Ishikawa (cell line): ENCODE measurements around the gene FLT1.

Source experiments
- CREB1 ChIP-seq: IDR thresholded peaks from 2 replicates; pipeline ENCODE4 v1.6.1; 2012; ENCODE audit warnings: low read depth
- EP300 ChIP-seq: IDR thresholded peaks from 2 replicates; pipeline ENCODE4 v1.6.1; 2012; ENCODE audit warnings: borderline replicate concordance
- FOXM1 ChIP-seq: IDR thresholded peaks from 2 replicates; pipeline ENCODE4 v1.6.1; 2012; ENCODE audit warnings: low read depth, borderline replicate concordance
- MAX ChIP-seq: IDR thresholded peaks from 2 replicates; pipeline ENCODE4 v1.6.1; 2012
- NFIC ChIP-seq: IDR thresholded peaks from 2 replicates; pipeline ENCODE4 v1.6.1; 2012
- TCF12 ChIP-seq: IDR thresholded peaks from 2 replicates; pipeline ENCODE4 v1.6.1; 2012; ENCODE audit warnings: low read depth
- YY1 ChIP-seq: IDR thresholded peaks from 2 replicates; pipeline ENCODE4 v1.6.1; 2012; ENCODE audit warnings: low read depth
- TF ChIP-seq, protein P1 (sequence below): IDR thresholded peaks from 2 replicates; pipeline ENCODE4 v1.6.1; 2012; ENCODE audit warnings: low read depth, mild to moderate bottlenecking

DNA sequence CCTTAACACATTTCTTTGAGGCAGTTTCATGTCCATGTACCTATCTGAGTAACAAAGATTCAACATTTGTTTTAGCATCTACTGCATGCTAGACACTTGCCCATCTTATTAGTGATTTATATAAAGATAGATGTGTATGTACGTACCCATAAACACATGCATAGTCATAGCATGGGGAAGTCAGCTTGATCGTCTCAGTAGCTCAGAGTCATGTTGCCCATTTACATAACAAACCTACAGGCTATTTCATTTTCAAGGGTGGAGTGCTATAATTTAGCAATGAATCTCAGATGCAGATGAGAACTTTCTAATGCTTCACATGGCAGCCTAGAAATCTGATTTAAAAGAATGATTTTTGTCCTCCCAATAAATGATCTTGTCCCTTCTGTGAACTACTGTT lies 23.5 kb downstream of the FLT1 start:
- TF ChIP-seq TCF12, result no peak
- no peak for TF ChIP-seq EP300
- no peak for TF ChIP-seq MAX
- TF ChIP-seq YY1, result no peak
- TF ChIP-seq, protein P1, sequence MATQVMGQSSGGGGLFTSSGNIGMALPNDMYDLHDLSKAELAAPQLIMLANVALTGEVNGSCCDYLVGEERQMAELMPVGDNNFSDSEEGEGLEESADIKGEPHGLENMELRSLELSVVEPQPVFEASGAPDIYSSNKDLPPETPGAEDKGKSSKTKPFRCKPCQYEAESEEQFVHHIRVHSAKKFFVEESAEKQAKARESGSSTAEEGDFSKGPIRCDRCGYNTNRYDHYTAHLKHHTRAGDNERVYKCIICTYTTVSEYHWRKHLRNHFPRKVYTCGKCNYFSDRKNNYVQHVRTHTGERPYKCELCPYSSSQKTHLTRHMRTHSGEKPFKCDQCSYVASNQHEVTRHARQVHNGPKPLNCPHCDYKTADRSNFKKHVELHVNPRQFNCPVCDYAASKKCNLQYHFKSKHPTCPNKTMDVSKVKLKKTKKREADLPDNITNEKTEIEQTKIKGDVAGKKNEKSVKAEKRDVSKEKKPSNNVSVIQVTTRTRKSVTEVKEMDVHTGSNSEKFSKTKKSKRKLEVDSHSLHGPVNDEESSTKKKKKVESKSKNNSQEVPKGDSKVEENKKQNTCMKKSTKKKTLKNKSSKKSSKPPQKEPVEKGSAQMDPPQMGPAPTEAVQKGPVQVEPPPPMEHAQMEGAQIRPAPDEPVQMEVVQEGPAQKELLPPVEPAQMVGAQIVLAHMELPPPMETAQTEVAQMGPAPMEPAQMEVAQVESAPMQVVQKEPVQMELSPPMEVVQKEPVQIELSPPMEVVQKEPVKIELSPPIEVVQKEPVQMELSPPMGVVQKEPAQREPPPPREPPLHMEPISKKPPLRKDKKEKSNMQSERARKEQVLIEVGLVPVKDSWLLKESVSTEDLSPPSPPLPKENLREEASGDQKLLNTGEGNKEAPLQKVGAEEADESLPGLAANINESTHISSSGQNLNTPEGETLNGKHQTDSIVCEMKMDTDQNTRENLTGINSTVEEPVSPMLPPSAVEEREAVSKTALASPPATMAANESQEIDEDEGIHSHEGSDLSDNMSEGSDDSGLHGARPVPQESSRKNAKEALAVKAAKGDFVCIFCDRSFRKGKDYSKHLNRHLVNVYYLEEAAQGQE, result no peak
- no peak for TF ChIP-seq CREB1
- TF ChIP-seq NFIC, result no peak
- TF ChIP-seq FOXM1, result no peak
